Fibroblast of the conjunctiva (primary cell): ENCODE data around the gene WNT9B.

ENCODE experiments used
- DNase-seq: peaks from one replicate; pipeline ENCODE4 v3.0.0-alpha.2; 2010; ENCODE audit warnings: low read depth

WNT9B gene, protein sequence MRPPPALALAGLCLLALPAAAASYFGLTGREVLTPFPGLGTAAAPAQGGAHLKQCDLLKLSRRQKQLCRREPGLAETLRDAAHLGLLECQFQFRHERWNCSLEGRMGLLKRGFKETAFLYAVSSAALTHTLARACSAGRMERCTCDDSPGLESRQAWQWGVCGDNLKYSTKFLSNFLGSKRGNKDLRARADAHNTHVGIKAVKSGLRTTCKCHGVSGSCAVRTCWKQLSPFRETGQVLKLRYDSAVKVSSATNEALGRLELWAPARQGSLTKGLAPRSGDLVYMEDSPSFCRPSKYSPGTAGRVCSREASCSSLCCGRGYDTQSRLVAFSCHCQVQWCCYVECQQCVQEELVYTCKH

DNA sequence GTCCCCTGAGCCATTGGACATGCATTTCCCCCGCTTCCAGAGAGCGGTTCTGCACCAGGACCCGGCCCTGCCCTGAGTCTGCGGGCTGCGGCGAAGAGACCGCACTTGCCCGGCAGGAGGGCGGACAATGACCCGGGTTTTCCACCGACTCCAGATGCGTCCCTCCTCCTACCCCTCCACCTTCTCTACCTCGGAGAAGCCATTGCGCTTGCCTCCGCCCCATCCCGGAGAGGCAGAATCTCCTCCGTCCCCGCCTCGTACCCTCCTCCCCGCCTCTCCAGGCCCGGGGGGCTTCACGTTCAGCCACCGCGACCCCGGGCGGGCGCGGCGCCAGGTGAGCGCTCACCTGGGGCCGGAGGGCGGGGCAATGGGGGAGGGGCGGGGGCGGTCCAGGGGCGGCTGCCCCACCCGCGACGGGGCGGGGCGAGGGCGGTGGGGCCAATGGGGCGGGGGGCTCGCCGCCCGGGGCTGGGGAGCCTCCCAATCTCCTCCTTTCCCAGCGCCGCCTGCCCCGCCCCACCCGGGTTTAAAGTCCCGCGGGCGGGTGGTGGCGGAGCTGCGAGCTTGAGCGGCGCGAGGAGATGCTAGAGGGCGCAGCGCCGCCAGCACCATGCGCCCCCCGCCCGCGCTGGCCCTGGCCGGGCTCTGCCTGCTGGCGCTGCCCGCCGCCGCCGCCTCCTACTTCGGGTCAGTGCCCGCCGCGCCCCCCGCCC, at the start of gene WNT9B:
Gene WNT9B (plus strand): TSS at position 555 of the 713 bp plus-strand sequence. CDS start 56 bp downstream, at position 611.
- no peak for DNase-seq

DNA sequence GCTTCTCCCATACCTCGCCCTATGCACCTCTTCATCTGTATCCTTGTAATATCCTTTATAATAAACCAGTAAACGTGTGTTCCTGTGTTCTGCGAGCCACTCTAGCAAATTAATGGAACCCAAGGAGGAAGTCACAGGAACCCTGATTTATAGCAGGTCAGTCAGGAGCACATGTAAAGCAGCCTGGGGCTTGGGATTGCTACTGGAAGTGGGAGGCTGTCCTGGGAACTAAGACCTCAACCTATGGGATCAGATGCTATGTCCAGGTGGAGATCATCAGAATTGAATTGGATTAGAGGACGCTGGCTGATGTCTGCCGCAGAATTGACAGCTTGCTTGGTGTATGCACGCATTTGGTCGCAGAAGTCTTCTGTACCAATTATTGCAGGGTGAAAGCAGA, 48.6 kb upstream of the WNT9B start:
- DNase-seq = no peak

DNA sequence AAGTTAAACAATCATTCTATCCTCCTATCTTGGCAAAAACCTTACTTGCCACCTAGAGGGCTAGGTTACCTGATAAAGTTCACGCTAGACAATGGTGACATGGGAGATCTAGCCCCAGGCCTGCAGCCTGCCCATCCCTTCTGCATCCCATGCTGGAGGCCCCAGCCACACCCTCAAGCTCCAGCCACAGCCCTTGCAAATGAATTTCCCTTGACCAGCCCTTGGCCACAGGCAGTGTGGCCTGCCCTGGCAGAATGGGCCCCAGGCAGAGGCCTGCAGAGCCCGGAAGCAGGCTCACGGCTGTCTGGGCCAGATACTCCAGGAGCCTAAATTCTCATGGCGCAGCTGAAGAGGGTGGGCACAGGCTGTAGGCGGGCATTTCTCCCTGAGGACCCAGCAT, 47.8 kb upstream of the WNT9B start:
- DNase-seq = no peak

DNA sequence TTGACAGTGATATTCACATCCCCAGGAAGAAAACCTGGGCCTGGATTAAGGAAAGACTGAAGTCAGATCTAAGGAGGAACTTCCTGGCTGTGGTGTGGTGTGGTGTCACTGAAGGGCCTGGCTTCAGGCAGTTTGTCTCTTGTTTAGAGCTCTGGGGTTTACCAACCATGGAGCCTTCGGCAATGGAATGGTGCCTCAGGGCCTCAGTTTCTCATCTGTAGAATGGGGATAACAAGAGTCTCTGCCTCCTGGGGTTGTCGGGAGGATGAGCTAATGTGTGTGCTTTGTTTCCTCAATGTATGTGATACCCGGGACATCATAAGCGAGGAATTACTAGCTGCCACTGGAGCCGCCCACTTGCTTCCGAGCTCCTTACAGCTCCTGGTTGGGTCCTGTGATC, 45.6 kb upstream of the WNT9B start:
- no peak for DNase-seq

DNA sequence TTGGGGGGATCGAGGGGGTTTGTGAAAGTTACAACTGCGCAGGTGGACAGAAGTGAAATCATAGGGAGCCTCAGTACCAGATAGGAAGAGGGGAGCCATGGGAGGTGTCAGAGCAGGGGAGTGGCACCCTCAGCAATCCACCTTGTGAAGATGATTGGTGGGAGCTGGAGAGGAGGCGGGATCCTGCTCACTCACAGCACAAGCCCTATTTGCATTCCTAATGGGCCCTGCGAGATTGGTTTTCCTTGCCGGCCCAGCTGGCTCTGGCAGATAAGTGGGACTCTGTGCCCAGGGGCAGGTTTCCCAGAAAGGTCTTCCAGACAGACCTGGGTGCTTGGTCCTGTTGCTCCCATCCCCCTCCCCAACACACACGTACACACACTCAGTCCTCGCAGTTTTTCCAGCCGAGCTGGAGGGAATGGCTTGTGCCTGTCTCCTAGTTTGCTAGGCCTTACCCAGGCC, 42.2 kb upstream of the WNT9B start:
- no peak for DNase-seq

DNA sequence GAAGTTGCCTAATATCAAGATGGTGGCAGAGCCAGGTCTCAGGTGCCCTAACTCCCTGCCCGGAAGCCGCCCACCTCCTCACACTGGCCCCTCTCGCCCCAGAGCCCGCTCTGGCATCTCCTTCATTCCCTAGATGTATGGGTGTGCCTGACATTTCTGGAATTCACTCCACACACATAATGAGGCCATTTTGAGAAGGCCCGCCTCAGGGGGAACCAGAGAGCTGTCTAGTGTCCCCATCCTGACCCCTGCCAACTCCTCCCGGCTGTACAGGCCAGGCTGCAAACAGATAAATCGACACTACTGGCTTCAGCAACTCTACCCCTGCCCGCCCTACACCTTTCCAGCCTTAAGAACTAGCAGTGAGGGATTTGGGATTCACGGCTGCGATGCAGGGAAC, 40.5 kb upstream of the WNT9B start:
- no peak for DNase-seq

DNA sequence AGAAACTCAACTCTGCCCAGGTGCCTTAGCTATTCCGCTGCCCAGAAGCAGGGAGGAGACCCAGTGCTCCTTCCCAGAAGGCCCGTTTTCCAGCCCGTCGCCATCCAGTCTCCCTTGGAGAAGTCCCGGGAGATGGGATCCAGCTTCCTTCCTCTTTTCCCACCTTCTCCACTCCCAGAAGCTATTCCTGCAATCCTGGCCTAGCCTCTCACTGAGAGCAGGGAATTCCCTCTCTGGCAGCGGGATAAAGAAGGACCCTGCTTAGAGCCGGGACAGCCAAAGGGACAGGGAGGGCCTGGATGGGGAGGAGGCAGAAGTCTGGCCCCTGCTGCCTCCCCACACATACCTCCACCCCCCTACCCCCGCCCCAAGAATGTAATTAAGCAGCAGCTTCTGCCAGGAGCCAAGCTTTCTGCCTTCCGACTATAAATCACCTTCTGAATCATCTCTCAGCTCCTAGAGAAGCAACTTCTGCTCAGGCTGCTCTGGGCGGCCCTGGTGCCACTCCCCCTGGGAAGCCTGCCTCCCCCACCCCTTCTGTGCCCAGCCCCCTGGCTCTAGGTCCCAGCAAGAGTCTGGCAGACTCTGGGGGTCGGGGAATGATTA, 39.3 kb upstream of the WNT9B start:
- DNase-seq = no peak

DNA sequence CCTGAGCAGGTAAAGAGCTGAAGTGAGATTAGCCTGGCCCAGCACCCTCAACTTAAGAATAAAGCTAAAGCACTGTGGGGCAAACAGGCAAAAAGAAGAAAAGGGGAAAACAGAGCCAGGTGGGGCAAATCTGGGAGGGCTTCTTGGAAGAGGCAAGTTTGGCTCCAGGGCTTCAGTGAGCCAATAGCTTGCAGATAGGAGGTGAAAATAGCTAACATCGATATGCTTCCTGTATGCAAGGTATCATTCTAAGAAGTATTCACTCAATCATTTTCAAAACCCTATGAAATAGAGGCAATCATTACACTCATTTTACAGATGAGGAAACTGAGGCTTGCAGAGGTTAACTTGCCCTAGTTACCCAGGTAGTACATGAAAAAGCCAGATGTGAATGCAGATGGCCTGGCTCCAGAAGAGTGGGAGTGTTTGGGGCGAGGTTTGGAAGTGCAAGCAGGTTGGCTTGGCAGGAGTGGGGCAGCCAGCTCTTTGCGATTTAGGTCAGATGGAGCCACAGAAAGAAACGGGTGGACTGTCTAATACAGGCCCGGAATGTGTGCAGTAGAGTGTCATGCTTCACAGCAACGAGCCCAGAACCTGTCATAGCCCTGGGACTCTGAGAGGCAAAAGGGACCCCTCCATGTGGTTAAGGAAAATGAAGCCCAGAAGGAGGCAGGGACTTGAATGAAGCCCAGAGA, 38.6 kb upstream of the WNT9B start:
- DNase-seq = no peak

DNA sequence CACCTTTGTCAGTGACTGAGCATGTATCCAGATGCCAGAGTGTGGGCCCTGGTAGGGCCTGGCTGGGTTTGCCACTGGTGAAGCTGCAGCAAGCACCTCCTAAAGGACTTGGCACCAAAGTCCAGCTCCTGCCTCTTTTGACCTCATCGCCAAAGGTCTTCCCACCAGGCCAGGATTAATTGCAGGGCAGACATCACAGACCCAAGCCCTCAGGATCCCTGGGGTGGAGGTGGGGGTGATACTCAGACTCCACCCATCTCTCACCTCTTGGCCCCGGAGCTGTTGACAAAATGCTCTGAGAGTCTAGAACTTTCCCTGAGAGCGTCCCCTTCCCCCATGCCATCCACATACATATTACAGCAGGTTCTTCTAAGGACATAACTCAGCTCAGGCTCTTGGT, 37.5 kb upstream of the WNT9B start:
- DNase-seq = no peak

DNA sequence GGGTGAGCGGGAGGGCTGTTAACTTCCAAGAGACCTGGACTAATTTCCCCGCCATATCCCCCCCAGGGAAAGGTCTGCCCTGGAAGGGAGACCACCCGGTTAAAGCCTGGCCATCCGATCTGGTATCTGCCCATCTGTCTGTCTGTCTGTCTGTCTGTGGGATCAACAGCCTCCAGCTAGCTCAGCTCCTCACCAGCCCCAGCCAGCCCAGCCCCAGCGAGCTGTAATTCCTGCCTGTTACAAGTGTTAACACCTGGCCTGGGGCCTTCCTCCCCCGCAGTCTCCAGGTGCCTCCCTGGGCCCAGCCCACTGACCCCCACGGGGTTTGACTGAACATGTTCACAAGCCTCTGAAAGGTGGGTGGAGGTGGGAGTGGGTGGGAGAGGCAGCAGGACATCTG, 36.9 kb upstream of the WNT9B start:
- no peak for DNase-seq

DNA sequence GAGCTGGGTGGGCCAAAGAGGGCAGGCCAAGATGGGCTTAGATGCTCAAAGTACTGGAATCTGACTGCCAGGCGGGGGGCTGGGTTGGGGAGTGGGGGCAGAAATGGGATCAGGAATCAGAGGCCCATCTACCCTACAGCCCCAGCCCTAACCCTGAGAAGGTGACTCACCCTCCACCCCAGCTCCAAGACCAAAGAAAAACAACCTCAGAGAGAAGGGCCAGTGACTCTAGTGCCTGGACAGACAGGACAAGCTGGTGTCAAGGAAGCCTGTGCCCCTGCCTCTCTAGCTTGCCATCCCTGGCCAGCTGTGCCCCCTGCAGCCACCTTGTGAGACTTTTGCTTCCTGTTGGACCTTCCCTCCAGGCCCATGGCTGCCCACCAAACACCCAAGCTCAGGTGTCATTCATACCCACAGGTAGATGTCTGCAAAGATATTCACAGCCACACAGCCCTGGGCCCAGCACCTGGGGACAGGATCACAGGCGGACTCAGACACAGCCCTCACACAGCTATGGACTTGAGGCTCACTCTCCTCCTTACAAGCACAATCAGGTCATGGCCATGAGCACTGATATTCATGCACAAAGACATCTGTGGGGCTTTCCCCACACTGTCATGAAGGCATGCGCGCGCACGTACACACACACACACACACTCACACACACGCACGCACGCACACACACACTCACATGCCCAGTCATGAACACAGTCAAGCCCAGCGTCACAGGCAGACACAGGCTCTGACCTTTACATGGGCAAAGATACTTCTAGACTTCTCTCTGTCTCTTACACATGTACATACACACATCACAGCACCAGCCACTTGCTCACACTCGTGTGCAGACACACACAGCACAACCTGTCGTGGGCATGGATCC, 35.7 kb upstream of the WNT9B start:
- DNase-seq = no peak

DNA sequence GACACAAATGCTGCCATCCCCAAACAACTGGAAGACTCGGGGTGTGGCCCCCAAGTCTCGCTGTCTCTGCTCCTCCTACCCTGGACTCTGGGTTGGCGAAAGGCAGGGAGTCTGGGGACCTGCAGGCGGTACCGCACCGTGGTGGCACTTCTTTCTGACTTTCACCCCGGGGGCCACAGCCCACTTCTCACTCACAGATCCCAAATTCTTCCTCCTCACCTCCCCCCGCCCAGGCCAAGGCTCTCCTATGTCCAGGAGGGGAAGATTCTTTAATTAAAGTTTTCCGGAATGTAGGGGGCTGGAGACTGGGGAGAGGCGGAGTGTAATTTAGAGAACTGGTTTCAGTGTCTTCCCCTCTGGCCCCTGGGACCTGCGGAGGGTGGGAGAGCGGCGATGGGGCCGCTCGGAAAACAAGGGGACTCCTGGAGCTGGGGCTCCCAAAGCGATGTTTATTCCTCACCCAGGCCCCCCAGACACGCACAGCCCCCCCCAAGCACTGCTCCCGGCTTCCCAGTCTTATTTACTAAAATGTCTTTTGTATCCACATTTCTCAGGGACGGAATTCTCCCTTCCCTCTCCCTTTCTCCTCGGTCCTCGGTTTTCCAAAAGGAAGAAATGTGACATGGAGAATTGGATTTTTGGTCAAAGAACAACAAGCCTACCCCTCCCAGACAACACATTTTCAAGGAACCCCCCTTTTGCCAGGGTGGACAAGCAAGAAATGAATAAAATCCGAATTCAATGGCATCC, 34.1 kb upstream of the WNT9B start:
- DNase-seq = no peak

DNA sequence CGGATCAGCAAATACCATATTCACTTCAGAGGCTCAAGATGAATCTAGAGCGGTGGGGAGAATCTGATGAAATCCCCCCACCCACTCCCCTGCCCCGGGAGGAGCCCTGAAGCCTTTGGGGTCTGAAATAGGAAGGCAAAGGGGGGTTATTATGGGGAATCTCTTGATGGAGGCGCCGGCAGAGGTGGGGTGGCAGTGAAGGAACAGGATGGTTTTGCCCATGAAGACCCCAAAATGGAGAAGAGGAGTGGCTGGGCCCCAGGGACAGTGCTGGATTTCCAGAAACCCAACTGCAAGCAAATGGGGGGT, 33.5 kb upstream of the WNT9B start:
- DNase-seq = no peak

DNA sequence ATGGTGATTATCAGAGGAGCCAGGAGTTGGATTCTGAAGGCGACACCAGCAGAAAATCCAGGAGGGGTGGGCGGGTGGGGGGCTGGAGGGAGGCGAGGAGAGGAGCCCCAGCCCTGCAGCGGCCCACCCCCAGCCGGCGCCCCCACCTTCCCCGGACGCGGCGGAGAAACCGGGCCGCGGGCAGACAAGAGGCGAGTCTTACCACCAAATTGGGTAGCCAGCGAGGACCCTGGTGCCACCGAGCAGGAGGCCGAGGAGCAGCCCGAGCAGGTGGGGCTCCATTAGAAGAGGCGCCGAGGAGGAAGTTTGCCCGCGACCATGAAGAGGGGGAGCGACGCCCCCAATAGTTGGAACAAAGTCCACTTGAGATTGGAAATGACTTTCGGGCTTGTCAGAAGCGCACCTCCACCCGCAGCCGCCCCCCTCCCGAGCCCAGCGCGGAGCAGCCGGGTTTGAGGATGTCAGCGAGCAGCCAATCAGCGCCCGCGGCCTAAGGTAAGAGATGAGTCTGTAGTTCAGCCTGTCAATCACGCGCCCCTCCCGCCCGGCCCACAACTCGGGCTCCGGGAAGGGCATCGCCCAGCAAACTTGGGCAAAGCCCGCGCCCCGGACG, 33.0 kb upstream of the WNT9B start, which contains the start of gene WNT3:
Gene WNT3 (minus strand): TSS at position 377 of the 613 bp plus-strand sequence. CDS start 95 bp downstream, at position 282.
- DNase-seq = no peak

DNA sequence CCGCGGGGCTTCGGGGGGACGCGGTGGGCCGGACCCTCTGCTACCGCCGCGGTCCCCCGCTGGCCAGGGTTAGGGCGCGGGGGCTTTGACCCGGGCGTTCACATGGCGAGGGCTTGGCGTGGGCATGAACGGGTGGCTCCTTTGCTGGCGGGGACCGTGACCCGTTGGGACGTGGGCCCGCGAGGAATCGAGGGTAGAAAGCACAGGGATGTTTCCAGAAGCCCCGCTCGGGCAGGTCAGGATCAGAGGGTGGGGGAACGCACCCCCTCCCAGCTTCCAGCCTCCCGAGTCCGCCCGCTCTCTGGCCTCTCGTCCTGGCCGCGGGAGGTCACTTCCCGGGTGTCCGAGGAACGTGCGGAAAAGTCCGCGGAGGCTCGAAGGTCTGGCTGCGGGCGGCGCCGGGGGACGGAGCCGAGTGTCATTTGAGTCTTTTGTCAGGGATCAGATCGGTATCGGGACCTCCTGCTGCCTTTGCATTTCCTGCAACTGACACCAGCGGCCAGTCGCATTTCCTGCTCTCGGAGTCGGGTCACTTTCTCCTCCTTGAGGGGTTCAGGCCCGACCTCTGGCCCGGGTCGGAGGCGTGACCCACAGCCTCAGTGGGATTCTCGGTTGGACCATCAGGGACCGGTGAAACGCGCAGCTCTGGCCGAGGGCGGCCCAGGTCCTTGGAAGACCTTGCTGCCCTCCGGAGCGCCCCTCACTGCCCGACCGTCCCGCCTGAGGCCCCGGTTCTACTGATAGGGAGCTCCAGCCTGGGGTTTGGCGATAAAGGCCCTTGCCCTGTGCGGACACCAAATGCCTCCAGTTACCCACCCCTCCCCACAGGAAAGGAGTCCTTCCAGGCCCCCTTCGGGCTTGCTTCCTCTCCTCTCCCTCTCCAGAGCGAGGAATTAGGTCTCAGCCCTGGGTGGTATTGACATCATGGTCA, 32.2 kb upstream of the WNT9B start:
- DNase-seq = no peak

DNA sequence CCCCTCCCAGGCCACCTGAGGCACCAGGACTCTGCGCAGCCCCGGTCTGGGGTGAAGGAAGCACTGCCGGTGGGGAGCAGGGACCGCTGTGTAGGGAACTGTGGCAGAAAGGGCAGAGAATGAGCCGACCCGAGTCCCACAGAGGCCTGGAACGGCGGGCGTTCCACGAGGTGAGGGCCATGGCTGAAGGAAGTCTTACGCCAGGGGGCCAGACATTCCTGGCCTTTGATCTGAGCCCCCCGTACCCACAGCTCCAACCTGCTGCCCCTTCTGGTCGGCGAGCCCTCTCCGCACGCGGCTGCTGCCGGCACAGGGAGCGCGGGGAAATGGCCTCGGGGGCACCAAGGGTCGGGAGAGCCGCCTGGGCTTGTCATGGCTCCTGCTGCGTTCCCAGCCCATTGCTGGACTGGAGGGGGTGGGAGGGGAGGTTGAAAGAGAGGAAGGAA, 31.5 kb upstream of the WNT9B start:
- no peak for DNase-seq

DNA sequence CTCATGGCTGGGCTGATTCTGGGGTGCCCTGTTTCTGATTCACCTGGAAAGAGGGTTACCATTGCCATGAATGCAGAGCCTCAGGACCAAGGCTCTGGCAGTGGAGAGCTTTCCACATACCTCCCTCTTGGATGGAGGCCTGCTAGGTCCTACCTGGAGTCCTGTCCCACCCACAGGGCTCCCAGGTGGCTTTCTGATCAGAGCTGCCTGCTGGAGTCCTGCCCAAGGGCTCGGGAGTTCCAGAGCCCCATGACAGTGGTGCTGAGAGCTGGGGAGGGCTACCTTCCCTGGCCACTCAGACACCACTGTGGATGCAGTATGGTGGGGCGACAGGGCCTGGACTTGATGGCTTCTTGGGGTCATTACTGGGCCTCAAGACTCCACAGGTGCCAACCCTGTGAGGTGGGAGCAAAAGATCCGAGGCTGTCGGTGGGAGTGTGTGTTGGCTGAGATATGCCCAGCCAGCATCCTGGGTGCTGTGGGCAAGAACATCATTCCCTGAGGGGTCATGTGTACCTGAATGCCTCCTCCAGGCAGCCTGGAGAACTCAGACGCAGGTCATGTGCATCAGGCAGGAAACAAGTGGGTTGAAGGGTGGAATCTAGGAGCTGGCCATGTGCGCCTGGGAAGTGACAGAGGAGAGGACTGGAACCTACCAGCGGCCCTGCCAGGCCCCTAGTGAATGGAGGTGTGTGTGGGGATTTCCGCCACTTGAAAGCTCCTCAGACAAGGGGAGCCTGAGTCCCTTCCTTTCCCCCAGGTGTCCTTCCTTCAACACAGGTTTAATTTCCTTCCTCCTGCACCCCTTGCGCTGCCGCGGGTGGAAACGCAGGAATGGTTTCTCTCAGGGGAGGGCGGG, 30.6 kb upstream of the WNT9B start:
- DNase-seq = no peak
